K562 (cell line): Measurements from ENCODE around the gene ZNF554.
"Not testable (repeated sequence)": the region's sequence is repeated elsewhere in the genome, so short reads cannot be mapped to it uniquely, and the experiment has no call there.

Experiments
- EP300 ChIP-seq: IDR thresholded peaks from 2 replicates; pipeline ENCODE4 v1.6.1; 2012; ENCODE audit warnings: low read length, improper control_type of control experiment
- FOXK1 ChIP-seq: sonication (generic); formaldehyde crosslinking; IDR thresholded peaks from 2 replicates; pipeline ENCODE4 v1.8.0; 2022; ENCODE audit warnings: missing genetic modification reagents, mild to moderate bottlenecking, borderline replicate concordance
- MCM7 ChIP-seq, 2 experiments: fragments of 450-650 bp; IDR thresholded peaks; 2 replicates each; pipeline ENCODE4 v1.6.1; 2016 to 2018
- MYC ChIP-seq, 2 experiments: fragments of 250-450 bp in 1 of 2; sonication (Bioruptor Pico) in 1 of 2; IDR thresholded peaks; 2 replicates each; pipeline versions ENCODE4 v1.5.1 to v1.6.1; 2012 to 2021; ENCODE audit warnings: low read depth in 2 of 2, borderline replicate concordance in 1 of 2, improper control_type of control experiment in 1 of 2, low read length in 1 of 2, mild to moderate bottlenecking in 1 of 2, moderate library complexity in 1 of 2
- NR1H2 ChIP-seq: sonication (generic); formaldehyde crosslinking; IDR thresholded peaks from 2 replicates; pipeline ENCODE4 v1.4.0; 2020; ENCODE audit warnings: mild to moderate bottlenecking, missing genetic modification reagents
- PHF21A ChIP-seq: fragments of 450-650 bp; IDR thresholded peaks from 2 replicates; pipeline ENCODE4 v1.6.1; 2017; ENCODE audit warnings: low read depth, borderline replicate concordance
- RCOR1 ChIP-seq, 2 experiments: IDR thresholded peaks; 2 replicates each; pipeline ENCODE4 v1.6.1; 2012; ENCODE audit warnings: low read depth in 2 of 2, low read length in 2 of 2, borderline replicate concordance in 1 of 2, improper control_type of control experiment in 1 of 2
- SP2 ChIP-seq: IDR thresholded peaks from 2 replicates; pipeline ENCODE4 v1.6.1; 2011; ENCODE audit warnings: mild to moderate bottlenecking, low read depth, low read length, moderate library complexity; ENCODE audit not compliant: poor library complexity, severe bottlenecking; ENCODE audit errors: extremely low read depth
- TEAD2 ChIP-seq: fragments of 450-650 bp; IDR thresholded peaks from 2 replicates; pipeline ENCODE4 v1.6.1; 2016; ENCODE audit warnings: missing genetic modification characterization, control low read depth, missing compliant biosample characterization
- ZBTB7A ChIP-seq: IDR thresholded peaks from 2 replicates; pipeline ENCODE4 v1.6.1; 2011; ENCODE audit warnings: low read depth, mild to moderate bottlenecking, low read length, moderate library complexity, borderline replicate concordance; ENCODE audit not compliant: control insufficient read depth
- TF ChIP-seq, protein P1 (sequence below), 2 experiments: fragments of 450-650 bp; formaldehyde crosslinking in 1 of 2; IDR thresholded peaks; 2 replicates each; pipeline versions ENCODE4 v1.4.0 to v1.6.1; 2014 to 2020; ENCODE audit warnings: mild to moderate bottlenecking in 2 of 2, borderline replicate concordance in 1 of 2, low read depth in 1 of 2
- TF ChIP-seq, protein P2 (sequence below): fragments of 250-450 bp; sonication (Bioruptor Pico); IDR thresholded peaks from 2 replicates; pipeline ENCODE4 v1.5.1; 2021; ENCODE audit warnings: mild to moderate bottlenecking
- TF ChIP-seq, protein P3 (sequence below), 3 experiments: IDR thresholded peaks in 2 of 3; conservative IDR thresholded peaks in 1 of 3; 2 replicates each; pipeline ENCODE4 v1.5.1; 2011 to 2012; ENCODE audit warnings: low read length in 3 of 3, mild to moderate bottlenecking in 3 of 3, control low read depth in 2 of 3, improper control_type of control experiment in 1 of 3, inconsistent platforms in 1 of 3, low read depth in 1 of 3, mixed read lengths in 1 of 3, moderate library complexity in 1 of 3; ENCODE audit not compliant: insufficient read depth in 2 of 3

DNA sequence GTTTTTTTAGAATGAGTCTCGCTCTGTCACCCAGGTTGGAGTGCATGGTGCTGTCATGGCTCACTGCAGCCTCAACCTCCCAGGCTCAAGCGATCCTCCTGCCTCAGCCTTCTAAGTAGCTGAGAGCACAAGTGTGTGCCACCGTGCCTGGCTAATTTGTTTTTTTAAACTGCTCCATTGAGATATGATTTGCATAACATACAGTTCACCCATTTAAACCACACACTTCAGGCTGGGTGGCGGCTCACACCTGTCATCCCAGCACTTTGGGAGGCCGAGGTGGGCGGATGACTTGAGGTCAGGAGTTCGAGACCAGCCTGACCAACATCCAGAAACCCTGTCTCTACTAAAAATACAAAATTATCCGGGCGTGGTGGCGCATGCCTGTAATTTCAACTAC lies 27.0 kb upstream of the ZNF554 start:
- TF ChIP-seq, protein P1, sequence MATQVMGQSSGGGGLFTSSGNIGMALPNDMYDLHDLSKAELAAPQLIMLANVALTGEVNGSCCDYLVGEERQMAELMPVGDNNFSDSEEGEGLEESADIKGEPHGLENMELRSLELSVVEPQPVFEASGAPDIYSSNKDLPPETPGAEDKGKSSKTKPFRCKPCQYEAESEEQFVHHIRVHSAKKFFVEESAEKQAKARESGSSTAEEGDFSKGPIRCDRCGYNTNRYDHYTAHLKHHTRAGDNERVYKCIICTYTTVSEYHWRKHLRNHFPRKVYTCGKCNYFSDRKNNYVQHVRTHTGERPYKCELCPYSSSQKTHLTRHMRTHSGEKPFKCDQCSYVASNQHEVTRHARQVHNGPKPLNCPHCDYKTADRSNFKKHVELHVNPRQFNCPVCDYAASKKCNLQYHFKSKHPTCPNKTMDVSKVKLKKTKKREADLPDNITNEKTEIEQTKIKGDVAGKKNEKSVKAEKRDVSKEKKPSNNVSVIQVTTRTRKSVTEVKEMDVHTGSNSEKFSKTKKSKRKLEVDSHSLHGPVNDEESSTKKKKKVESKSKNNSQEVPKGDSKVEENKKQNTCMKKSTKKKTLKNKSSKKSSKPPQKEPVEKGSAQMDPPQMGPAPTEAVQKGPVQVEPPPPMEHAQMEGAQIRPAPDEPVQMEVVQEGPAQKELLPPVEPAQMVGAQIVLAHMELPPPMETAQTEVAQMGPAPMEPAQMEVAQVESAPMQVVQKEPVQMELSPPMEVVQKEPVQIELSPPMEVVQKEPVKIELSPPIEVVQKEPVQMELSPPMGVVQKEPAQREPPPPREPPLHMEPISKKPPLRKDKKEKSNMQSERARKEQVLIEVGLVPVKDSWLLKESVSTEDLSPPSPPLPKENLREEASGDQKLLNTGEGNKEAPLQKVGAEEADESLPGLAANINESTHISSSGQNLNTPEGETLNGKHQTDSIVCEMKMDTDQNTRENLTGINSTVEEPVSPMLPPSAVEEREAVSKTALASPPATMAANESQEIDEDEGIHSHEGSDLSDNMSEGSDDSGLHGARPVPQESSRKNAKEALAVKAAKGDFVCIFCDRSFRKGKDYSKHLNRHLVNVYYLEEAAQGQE (IDR thresholded peaks at IDR 0.05; ENCODE audit: borderline replicate concordance) = not testable (repeated sequence)
- TF ChIP-seq, protein P1 (CRISPR knock-in tag; IDR thresholded peaks at IDR 0.05; ENCODE audit: low read depth) = not testable (repeated sequence)
- TF ChIP-seq SP2; RCOR1 (IDR thresholded peaks at IDR 0.05; ENCODE audit: borderline replicate concordance in 1 of 2, low read depth in 2 of 2, low read length in 2 of 2); ZBTB7A; PHF21A; TEAD2 (tag); EP300; NR1H2; MYC (IDR thresholded peaks at IDR 0.05; ENCODE audit: low read depth, low read length); MYC (CRISPR knock-in tag; IDR thresholded peaks at IDR 0.05; ENCODE audit: borderline replicate concordance, low read depth); FOXK1 (CRISPR knock-in tag); MCM7 (IDR thresholded peaks at IDR 0.05): not testable (repeated sequence)
- TF ChIP-seq, protein P2, sequence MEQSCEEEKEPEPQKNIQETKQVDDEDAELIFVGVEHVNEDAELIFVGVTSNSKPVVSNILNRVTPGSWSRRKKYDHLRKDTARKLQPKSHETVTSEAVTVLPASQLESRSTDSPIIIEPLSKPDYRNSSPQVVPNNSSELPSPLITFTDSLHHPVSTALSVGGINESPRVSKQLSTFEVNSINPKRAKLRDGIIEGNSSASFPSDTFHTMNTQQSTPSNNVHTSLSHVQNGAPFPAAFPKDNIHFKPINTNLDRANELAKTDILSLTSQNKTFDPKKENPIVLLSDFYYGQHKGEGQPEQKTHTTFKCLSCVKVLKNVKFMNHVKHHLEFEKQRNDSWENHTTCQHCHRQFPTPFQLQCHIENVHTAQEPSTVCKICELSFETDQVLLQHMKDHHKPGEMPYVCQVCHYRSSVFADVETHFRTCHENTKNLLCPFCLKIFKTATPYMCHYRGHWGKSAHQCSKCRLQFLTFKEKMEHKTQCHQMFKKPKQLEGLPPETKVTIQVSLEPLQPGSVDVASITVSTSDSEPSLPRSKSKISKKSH (CRISPR knock-in tag) = not testable (repeated sequence)
- TF ChIP-seq, protein P3, sequence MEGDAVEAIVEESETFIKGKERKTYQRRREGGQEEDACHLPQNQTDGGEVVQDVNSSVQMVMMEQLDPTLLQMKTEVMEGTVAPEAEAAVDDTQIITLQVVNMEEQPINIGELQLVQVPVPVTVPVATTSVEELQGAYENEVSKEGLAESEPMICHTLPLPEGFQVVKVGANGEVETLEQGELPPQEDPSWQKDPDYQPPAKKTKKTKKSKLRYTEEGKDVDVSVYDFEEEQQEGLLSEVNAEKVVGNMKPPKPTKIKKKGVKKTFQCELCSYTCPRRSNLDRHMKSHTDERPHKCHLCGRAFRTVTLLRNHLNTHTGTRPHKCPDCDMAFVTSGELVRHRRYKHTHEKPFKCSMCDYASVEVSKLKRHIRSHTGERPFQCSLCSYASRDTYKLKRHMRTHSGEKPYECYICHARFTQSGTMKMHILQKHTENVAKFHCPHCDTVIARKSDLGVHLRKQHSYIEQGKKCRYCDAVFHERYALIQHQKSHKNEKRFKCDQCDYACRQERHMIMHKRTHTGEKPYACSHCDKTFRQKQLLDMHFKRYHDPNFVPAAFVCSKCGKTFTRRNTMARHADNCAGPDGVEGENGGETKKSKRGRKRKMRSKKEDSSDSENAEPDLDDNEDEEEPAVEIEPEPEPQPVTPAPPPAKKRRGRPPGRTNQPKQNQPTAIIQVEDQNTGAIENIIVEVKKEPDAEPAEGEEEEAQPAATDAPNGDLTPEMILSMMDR (IDR thresholded peaks at IDR 0.05 in 2 of 3, conservative IDR thresholded peaks at IDR 0.05 in 1 of 3; ENCODE audit: insufficient read depth in 2 of 3, low read depth in 1 of 3, low read length in 3 of 3) = not testable (repeated sequence)
